ENCODE measurements around the gene ZBTB20. TPM values are rescaled to one million over a fixed set of nuclear protein-coding genes. Genes with fewer than 3 reads are reported as not detected.

ZBTB20 gene
- total and polyA plus RNA-seq, 12 donors = 0.57 to 105 (median 86.8) TPM

DNA sequence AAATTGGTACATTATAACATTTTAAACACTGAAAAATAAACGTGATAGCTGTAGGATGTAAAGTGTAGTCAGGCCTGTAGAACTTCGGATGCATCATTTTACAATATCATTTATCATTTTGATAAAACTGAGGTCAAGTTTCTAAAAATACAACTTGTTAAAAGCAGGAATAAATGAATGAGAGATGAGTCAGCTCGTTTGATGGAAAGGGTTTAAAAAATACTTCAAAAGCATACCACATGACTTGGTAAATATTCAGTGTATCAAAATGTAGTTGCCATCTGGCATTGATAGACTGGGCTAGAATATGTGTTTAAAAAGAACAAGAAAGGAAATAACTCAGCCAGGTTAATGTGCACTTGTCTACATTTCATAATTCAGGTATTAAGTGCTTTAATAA is 496.3 kb downstream of the ZBTB20 start:
- DNase-seq (no peak), ATAC-seq (peak in 2 of 8 donors; percentile 49 to 52)
- TF ChIP-seq, protein P1, sequence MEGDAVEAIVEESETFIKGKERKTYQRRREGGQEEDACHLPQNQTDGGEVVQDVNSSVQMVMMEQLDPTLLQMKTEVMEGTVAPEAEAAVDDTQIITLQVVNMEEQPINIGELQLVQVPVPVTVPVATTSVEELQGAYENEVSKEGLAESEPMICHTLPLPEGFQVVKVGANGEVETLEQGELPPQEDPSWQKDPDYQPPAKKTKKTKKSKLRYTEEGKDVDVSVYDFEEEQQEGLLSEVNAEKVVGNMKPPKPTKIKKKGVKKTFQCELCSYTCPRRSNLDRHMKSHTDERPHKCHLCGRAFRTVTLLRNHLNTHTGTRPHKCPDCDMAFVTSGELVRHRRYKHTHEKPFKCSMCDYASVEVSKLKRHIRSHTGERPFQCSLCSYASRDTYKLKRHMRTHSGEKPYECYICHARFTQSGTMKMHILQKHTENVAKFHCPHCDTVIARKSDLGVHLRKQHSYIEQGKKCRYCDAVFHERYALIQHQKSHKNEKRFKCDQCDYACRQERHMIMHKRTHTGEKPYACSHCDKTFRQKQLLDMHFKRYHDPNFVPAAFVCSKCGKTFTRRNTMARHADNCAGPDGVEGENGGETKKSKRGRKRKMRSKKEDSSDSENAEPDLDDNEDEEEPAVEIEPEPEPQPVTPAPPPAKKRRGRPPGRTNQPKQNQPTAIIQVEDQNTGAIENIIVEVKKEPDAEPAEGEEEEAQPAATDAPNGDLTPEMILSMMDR (IDR thresholded peaks at IDR 0.05) = no peak
- Histone ChIP-seq H3K9me3 (peaks cover 0 to 11% (median 0%) of the 10 kb centered on the region in 11 donors), H3K4me3 (no peak overlapping the region), H3K36me3 (no peaks in the 10 kb centered on the region), H3K27me3 (no peaks in the 10 kb centered on the region), H3K4me1 (peaks cover 0 to 32% (median 23%) of the 10 kb centered on the region in 9 donors), H3K27ac (peak overlapping the region in 7 of 10 donors; percentile 22 to 59 (median 39))
- WGBS, 2 donors = 25 to 26% methylated on average over 3 of the region's 3 CpGs
- intact Hi-C loops (cut with DNase I) = no loop called here

DNA sequence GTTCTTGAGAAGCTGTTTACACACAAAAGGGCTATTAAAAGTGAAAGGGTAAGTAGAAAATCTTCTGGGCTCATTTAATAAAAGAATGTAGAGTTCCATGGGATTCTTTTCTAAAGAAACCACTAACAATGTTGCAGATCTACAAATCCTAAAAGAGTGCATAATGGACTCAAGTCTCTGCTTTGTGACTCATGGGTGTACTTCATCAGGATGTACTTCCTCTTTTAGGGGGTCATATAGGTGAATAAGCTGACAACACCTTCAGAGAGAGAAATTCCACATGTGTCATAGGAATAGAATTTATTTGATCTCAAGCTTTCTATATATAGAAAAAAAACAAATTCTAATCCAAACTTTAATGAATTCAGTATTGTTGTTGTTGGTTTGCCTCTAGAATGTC is 497.8 kb downstream of the ZBTB20 start:
- Histone ChIP-seq H3K36me3 (no peaks in the 10 kb centered on the region), H3K4me3 (no peak overlapping the region), H3K27ac (peak overlapping the region in 5 of 10 donors; percentile 7 to 59 (median 18)), H3K9me3 (peaks cover 0 to 11% (median 0%) of the 10 kb centered on the region in 11 donors), H3K27me3 (no peaks in the 10 kb centered on the region), H3K4me1 (peaks cover 0 to 32% (median 23%) of the 10 kb centered on the region in 9 donors)
- TF ChIP-seq, protein P1 (IDR thresholded peaks at IDR 0.05) = no peak
- ATAC-seq (peak in 2 of 8 donors; percentile 53 to 63), DNase-seq (no peak)
- intact Hi-C loops (cut with DNase I) = no loop called here

DNA sequence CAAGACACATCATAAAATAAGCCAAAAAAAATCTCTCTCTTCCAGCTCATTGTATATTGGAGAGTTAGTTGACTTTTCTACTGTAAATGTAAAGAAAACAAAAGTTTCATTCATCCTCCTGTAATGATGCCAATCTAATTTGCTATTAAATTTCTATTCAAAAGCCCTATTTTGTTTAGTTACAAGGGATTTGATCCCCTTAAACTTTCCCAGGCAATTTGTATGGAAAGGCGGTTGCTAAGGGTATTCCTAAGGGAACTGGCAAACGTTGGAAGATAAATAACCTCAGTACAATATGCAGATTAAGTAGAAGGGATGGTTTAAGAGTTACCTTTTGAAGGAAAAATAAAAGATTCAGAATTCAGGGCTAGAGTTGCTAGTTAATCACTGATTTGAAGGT is 500.6 kb downstream of the ZBTB20 start:
- DNase-seq = no peak

DNA sequence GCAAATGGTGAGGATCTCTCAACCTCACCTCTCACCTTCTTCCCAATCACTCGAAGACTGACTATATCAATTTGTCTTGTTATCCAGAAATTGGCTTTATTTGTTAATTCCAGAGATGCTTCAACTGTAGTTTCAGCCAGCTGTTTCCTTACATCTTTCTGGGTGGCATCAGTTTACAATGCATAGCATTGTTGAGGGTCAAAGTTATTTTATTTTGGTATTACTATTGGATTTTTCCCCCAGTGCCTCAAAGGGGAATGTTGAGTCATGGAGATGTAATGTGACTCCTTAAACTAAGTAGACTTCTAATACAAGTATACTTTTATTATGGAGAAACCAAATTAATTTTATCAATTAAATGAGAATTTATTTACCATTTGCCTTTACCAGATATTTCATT is 501.7 kb downstream of the ZBTB20 start:
- 84 to 87% methylated on average over 1 of the region's 1 CpG for whole genome bisulfite sequencing, 2 donors
- H3K27ac ChIP-seq = no peak overlapping the region
- TF ChIP-seq, protein P1 (IDR thresholded peaks at IDR 0.05) = no peak
- no peak overlapping the region for H3K4me3 ChIP-seq
- H3K27me3 ChIP-seq = no peaks in the 10 kb centered on the region
- peaks cover 0 to 20% (median 16%) of the 10 kb centered on the region in 9 donors for H3K4me1 ChIP-seq
- no peak for DNase-seq
- H3K36me3 ChIP-seq = no peaks in the 10 kb centered on the region
- intact Hi-C loops (cut with DNase I) = no loop called here
- ATAC-seq = no peak
- H3K9me3 ChIP-seq = no peaks in the 10 kb centered on the region

More for the DNA sequence above, 500.6 kb downstream of the ZBTB20 start:
- TF ChIP-seq, protein P1 (IDR thresholded peaks at IDR 0.05) = no peak
- H3K27me3 ChIP-seq = no peaks in the 10 kb centered on the region
- H3K4me3 ChIP-seq = no peak overlapping the region
- ATAC-seq = no peak
- no peak overlapping the region for H3K27ac ChIP-seq
- no peaks in the 10 kb centered on the region for H3K9me3 ChIP-seq
- H3K4me1 ChIP-seq = peaks cover 0 to 31% (median 23%) of the 10 kb centered on the region in 9 donors
- intact Hi-C loops (cut with DNase I) = no loop called here
- 62 to 69% methylated on average over 2 of the region's 2 CpGs for WGBS, 2 donors
- no peaks in the 10 kb centered on the region for H3K36me3 ChIP-seq

All from heart right ventricle (tissue), 16 donors.